Sigmoid colon (tissue), 4 donors: Measurements from ENCODE around the gene RNPS1.
"Not testable (repeated sequence)": the region's sequence is repeated elsewhere in the genome, so short reads cannot be mapped to it uniquely, and the experiment has no call there.

Source experiments
- EP300 ChIP-seq, 4 donors: sonication (generic); formaldehyde crosslinking; IDR thresholded peaks; one replicate each; pipeline ENCODE4 v1.6.1; 2017; ENCODE audit warnings: antibody characterized with exemption in 4 of 4
- POLR2A ChIP-seq, 2 donors: fragments of 450-650 bp; IDR thresholded peaks; one replicate each; pipeline ENCODE4 v1.6.1; 2016; ENCODE audit warnings: antibody characterized with exemption in 2 of 2, mild to moderate bottlenecking in 2 of 2, moderate library complexity in 2 of 2
- POLR2AphosphoS5 ChIP-seq, 4 donors: sonication (generic); formaldehyde crosslinking; IDR thresholded peaks; one replicate each; pipeline ENCODE4 v1.6.1; 2017; ENCODE audit warnings: antibody characterized with exemption in 4 of 4
- TF ChIP-seq, protein P1 (sequence below), 4 experiments: fragments of 450-650 bp in 3 of 4; fragments of 200-600 bp in 1 of 4; IDR thresholded peaks; one replicate each; pipeline ENCODE4 v1.5.1; 2016 to 2019; ENCODE audit warnings: antibody characterized with exemption in 4 of 4, mild to moderate bottlenecking in 3 of 4, moderate library complexity in 2 of 4

DNA sequence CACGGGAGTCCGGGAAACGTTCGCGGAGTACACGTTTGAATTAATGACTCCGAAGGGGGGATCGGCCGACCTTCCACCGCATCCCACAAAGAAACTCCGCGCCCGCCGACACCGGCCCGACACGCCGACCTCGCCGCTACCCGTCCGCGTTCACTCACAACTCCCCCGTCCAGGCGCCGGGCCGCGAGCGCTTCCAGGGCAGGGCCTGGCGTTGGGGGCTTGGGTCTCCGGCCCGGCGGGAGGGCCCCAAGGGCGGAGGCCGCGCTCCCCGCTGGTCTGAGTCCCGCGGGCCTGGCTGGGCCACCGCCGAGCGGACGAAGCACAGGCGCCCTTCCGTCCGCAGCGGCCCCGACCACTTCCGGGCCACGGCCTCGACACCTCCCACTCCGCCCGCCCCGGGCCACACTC is 417 bp downstream of the RNPS1 start:
- TF ChIP-seq, protein P1, sequence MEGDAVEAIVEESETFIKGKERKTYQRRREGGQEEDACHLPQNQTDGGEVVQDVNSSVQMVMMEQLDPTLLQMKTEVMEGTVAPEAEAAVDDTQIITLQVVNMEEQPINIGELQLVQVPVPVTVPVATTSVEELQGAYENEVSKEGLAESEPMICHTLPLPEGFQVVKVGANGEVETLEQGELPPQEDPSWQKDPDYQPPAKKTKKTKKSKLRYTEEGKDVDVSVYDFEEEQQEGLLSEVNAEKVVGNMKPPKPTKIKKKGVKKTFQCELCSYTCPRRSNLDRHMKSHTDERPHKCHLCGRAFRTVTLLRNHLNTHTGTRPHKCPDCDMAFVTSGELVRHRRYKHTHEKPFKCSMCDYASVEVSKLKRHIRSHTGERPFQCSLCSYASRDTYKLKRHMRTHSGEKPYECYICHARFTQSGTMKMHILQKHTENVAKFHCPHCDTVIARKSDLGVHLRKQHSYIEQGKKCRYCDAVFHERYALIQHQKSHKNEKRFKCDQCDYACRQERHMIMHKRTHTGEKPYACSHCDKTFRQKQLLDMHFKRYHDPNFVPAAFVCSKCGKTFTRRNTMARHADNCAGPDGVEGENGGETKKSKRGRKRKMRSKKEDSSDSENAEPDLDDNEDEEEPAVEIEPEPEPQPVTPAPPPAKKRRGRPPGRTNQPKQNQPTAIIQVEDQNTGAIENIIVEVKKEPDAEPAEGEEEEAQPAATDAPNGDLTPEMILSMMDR (IDR thresholded peaks at IDR 0.05), result not testable (repeated sequence)
- TF ChIP-seq POLR2A, POLR2AphosphoS5, EP300 (IDR thresholded peaks at IDR 0.05): not testable (repeated sequence)
